HG02981 (cell line): ENCODE measurements around the gene IARS2.
"Not testable (repeated sequence)": the region's sequence is repeated elsewhere in the genome, so short reads cannot be mapped to it uniquely, and the experiment has no call there.

ENCODE experiments used
- ATAC-seq: cut with Tn5 transposase; IDR thresholded peaks from one replicate; pipeline ENCODE4 v1.9.1; 2021; ENCODE audit warnings: mild to moderate bottlenecking, moderate library complexity; ENCODE audit not compliant: unreplicated experiment

The IARS2 gene

GRCh38 chr1:220160027-220160426 is 66.1 kb downstream of the IARS2 start:
- ATAC-seq: no peak

GRCh38 chr1:220164116-220164515 is 70.2 kb downstream of the IARS2 start:
- no peak for ATAC-seq

GRCh38 chr1:220164517-220164916 is 70.6 kb downstream of the IARS2 start:
- no peak for ATAC-seq

GRCh38 chr1:220166853-220167252 is 72.9 kb downstream of the IARS2 start:
- no peak for ATAC-seq

- not testable (repeated sequence) for ATAC-seq
Measured at GRCh38 chr1:220169887-220170286, 76.0 kb downstream of the IARS2 start.

- no peak for ATAC-seq
Measured at GRCh38 chr1:220170836-220171526, 77.0 kb downstream of the IARS2 start.

GRCh38 chr1:220176540-220176939 is 82.6 kb downstream of the IARS2 start:
- no peak for ATAC-seq

- ATAC-seq: no peak
Measured at GRCh38 chr1:220182111-220182510, 88.2 kb downstream of the IARS2 start.

- ATAC-seq: no peak
Measured at GRCh38 chr1:220182656-220183055, 88.7 kb downstream of the IARS2 start.

GRCh38 chr1:220184506-220184905 is 90.6 kb downstream of the IARS2 start:
- no peak for ATAC-seq

GRCh38 chr1:220186752-220187151 is 92.8 kb downstream of the IARS2 start:
- no peak for ATAC-seq

GRCh38 chr1:220188538-220188937 is 94.6 kb downstream of the IARS2 start:
- no peak for ATAC-seq

- no peak for ATAC-seq
Measured at GRCh38 chr1:220189750-220190347, 95.9 kb downstream of the IARS2 start.

GRCh38 chr1:220195701-220196100 is 101.8 kb downstream of the IARS2 start:
- ATAC-seq: no peak
